Ishikawa (cell line): ENCODE results near the gene KIF13A.

Experiments used
- CEBPB ChIP-seq: IDR thresholded peaks from 2 replicates; pipeline ENCODE4 v1.6.1; 2012
- CREB1 ChIP-seq: IDR thresholded peaks from 2 replicates; pipeline ENCODE4 v1.6.1; 2012; ENCODE audit warnings: low read depth
- EGR1 ChIP-seq: IDR thresholded peaks from 2 replicates; pipeline ENCODE4 v1.6.1; 2012
- EP300 ChIP-seq: IDR thresholded peaks from 2 replicates; pipeline ENCODE4 v1.6.1; 2012; ENCODE audit warnings: borderline replicate concordance
- FOXM1 ChIP-seq: IDR thresholded peaks from 2 replicates; pipeline ENCODE4 v1.6.1; 2012; ENCODE audit warnings: low read depth, borderline replicate concordance
- MAX ChIP-seq: IDR thresholded peaks from 2 replicates; pipeline ENCODE4 v1.6.1; 2012
- NFIC ChIP-seq: IDR thresholded peaks from 2 replicates; pipeline ENCODE4 v1.6.1; 2012
- RAD21 ChIP-seq: IDR thresholded peaks from 2 replicates; pipeline ENCODE4 v1.6.1; 2012; ENCODE audit warnings: low read depth
- REST ChIP-seq: IDR thresholded peaks from 2 replicates; pipeline ENCODE4 v1.6.1; 2012; ENCODE audit warnings: low read depth, mild to moderate bottlenecking
- TAF1 ChIP-seq: IDR thresholded peaks from 2 replicates; pipeline ENCODE4 v1.6.1; 2012; ENCODE audit warnings: low read depth, mild to moderate bottlenecking
- TCF12 ChIP-seq: IDR thresholded peaks from 2 replicates; pipeline ENCODE4 v1.6.1; 2012; ENCODE audit warnings: low read depth
- TEAD4 ChIP-seq: IDR thresholded peaks from 2 replicates; pipeline ENCODE4 v1.6.1; 2012
- USF1 ChIP-seq: IDR thresholded peaks from 2 replicates; pipeline ENCODE4 v1.6.1; 2012
- YY1 ChIP-seq: IDR thresholded peaks from 2 replicates; pipeline ENCODE4 v1.6.1; 2012; ENCODE audit warnings: low read depth
- ZBTB7A ChIP-seq: IDR thresholded peaks from 2 replicates; pipeline ENCODE4 v1.6.1; 2012; ENCODE audit warnings: low read depth

Gene KIF13A

GRCh38 chr6:17948725-17949124, 38.7 kb downstream of the KIF13A start:
- TF ChIP-seq CEBPB (no peak), TCF12 (no peak), RAD21 (no peak), ZBTB7A (no peak), MAX (no peak), EP300 (no peak), YY1 (no peak), FOXM1 (no peak), REST (no peak), TAF1 (no peak), CREB1 (no peak), EGR1 (no peak), USF1 (no peak), TEAD4 (no peak), NFIC (no peak)

GRCh38 chr6:17945575-17945974, 41.9 kb downstream of the KIF13A start:
- TF ChIP-seq NFIC (no peak), TCF12 (no peak), REST (no peak), TAF1 (no peak), CREB1 (no peak), MAX (no peak), USF1 (no peak), ZBTB7A (no peak), EGR1 (no peak), FOXM1 (no peak), YY1 (no peak), TEAD4 (no peak), RAD21 (no peak), CEBPB (no peak), EP300 (no peak)

GRCh38 chr6:17945111-17945510, 42.3 kb downstream of the KIF13A start:
- TF ChIP-seq YY1 (no peak), NFIC (no peak), REST (no peak), ZBTB7A (no peak), FOXM1 (no peak), TEAD4 (no peak), CREB1 (no peak), MAX (no peak), USF1 (no peak)

GRCh38 chr6:17941318-17941717, 46.1 kb downstream of the KIF13A start:
- no peak for TF ChIP-seq TEAD4
- TF ChIP-seq ZBTB7A, result no peak
- no peak for TF ChIP-seq EGR1
- no peak for TF ChIP-seq USF1
- TF ChIP-seq CEBPB, result no peak
- TF ChIP-seq YY1, result no peak
- TF ChIP-seq REST, result no peak
- TF ChIP-seq TCF12, result no peak
